AG09319 (cell line): ENCODE data around the gene ST6GALNAC3.

Experiments
- DNase-seq: peaks from one replicate; pipeline ENCODE4 v3.0.0-alpha.2; 2010; ENCODE audit warnings: low read depth; ENCODE audit errors: extremely low read depth
- TF ChIP-seq, protein P1 (sequence below): IDR thresholded peaks from 2 replicates; pipeline ENCODE4 v1.5.1; 2011; ENCODE audit warnings: low read depth, mild to moderate bottlenecking, inconsistent platforms, low read length, moderate library complexity

The ST6GALNAC3 gene

DNA sequence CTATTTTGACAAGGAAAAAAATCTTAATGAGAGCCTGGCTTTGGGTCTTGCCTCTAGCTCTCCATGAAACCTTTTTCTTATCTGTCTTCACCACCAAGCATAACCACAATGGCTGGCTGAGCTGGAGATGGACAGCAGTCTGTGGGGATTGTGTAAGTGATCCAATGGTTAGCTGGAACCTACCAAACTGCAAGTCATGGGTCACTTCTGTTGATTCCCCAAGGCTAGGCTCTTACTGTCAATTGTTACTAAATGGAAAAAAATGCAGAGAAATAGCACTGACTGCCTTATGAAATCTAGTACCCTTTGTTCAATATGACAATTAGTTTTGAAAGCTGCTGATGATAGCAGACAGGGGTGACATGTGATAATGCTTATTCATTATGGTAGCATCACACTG, 359.0 kb downstream of the ST6GALNAC3 start:
- DNase-seq = peak; percentile 89
- TF ChIP-seq, protein P1, sequence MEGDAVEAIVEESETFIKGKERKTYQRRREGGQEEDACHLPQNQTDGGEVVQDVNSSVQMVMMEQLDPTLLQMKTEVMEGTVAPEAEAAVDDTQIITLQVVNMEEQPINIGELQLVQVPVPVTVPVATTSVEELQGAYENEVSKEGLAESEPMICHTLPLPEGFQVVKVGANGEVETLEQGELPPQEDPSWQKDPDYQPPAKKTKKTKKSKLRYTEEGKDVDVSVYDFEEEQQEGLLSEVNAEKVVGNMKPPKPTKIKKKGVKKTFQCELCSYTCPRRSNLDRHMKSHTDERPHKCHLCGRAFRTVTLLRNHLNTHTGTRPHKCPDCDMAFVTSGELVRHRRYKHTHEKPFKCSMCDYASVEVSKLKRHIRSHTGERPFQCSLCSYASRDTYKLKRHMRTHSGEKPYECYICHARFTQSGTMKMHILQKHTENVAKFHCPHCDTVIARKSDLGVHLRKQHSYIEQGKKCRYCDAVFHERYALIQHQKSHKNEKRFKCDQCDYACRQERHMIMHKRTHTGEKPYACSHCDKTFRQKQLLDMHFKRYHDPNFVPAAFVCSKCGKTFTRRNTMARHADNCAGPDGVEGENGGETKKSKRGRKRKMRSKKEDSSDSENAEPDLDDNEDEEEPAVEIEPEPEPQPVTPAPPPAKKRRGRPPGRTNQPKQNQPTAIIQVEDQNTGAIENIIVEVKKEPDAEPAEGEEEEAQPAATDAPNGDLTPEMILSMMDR = no peak

GRCh38 chr1:76443217-76443616, 368.7 kb downstream of the ST6GALNAC3 start:
- TF ChIP-seq, protein P1 = no peak

GRCh38 chr1:76444773-76445172, 370.2 kb downstream of the ST6GALNAC3 start:
- DNase-seq = no peak
- TF ChIP-seq, protein P1 = no peak

More at GRCh38 chr1:76443217-76443616, 368.7 kb downstream of the ST6GALNAC3 start:
- no peak for DNase-seq

DNA sequence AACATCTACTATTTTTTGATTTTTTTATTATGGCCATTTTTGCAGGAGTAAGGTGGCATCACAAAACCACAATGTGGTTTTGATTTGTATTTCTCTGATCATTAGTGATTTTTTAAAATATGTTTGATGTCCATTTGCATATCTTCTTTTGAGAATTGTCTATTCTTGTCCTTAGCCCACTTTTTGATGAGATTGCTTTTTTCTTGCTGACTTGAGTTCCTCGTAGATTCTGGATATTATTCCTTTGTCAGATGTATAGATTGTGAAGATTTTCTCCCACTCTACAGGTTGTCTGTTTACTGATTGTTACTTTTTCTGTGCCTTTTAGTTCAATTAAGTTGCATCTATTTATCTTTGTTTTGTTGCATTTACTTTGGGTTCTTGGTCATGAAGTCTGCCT, 375.7 kb downstream of the ST6GALNAC3 start:
- no peak for DNase-seq
- TF ChIP-seq, protein P1 = no peak

DNA sequence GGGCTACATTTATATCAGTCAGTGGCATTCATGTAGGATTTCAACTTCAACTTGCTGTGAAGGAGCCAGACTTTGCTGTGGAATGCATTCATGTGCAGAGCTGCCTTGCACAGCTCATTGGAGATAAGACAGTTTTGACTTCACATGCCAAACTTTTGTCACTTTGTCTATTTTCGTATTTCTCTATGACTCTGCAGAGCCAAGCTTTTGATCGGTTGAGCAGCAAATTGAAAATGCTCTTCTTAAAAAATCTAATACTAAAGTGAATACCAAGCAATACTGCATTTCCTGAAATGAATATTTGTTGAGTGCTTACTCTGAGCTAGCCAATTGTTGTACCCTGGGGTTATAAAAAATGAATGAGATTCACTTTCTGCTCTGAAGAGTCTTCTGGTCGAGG, 388.7 kb downstream of the ST6GALNAC3 start:
- DNase-seq = no peak
- TF ChIP-seq, protein P1 = no peak

DNA sequence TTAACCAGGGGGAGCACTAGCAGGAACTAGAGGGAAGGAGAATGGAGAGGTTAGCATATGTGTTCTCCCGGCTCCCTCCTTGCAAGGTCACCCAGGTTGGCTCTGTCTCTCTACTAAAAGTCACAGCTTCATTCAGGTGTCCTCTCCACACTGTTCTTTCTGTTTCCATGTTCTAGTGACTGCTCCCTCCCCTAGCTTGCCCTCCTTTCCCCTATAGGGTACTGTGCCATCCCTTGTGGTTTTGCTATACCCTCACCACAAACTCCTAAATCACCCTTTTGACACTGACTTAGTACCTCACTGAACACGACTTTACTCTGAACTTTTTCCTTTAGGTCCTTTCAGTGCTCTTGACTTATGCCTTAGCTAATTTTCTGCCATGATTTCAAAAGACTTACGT, 389.3 kb downstream of the ST6GALNAC3 start:
- TF ChIP-seq, protein P1 = no peak
- DNase-seq = no peak

- DNase-seq = no peak
- TF ChIP-seq, protein P1 = no peak
These were observed 390.5 kb downstream of the ST6GALNAC3 start for GRCh38 chr1:76465030-76465429.
